Gastroesophageal sphincter (tissue), 4 donors: ENCODE data around the gene FAM163B. TPM values are rescaled to one million over a fixed set of nuclear protein-coding genes. Genes with fewer than 3 reads are reported as not detected.

Experiments used
- ATAC-seq: fragments of 150-250 bp; one replicate; pipeline ENCODE4 v1.9.1; 2016; ENCODE audit warnings: mild to moderate bottlenecking, moderate library complexity
- H3K27ac ChIP-seq, 4 donors: fragments of 200-600 bp; sonication (generic) in 3 of 4; 1 replicate in 3 of 4; 2 replicates in 1 of 4; pipeline ENCODE4 v1.5.1; 2016 to 2019
- H3K27me3 ChIP-seq: fragments of 200-600 bp; sonication (generic); one replicate; pipeline ENCODE4 v1.5.1; 2019
- H3K36me3 ChIP-seq, 2 donors: fragments of 200-600 bp; sonication (generic); one replicate each; pipeline ENCODE4 v1.5.1; 2019; ENCODE audit warnings: control low read depth in 1 of 2
- H3K4me1 ChIP-seq, 3 donors: fragments of 200-600 bp; sonication (generic); 1 replicate in 2 of 3; 2 replicates in 1 of 3; pipeline ENCODE4 v1.5.1; 2016 to 2019; ENCODE audit warnings: control low read depth in 2 of 3
- H3K4me3 ChIP-seq, 2 donors: fragments of 200-600 bp; sonication (generic); one replicate each; pipeline ENCODE4 v1.5.1; 2019; ENCODE audit warnings: mild to moderate bottlenecking in 1 of 2, moderate library complexity in 1 of 2
- H3K9me3 ChIP-seq, 3 donors: fragments of 200-600 bp; sonication (generic); one replicate each; pipeline ENCODE4 v1.5.1; 2017 to 2019; ENCODE audit warnings: control low read depth in 2 of 3
- CTCF ChIP-seq, 4 experiments: fragments of 200-600 bp in 2 of 4; fragments of 450-650 bp in 2 of 4; sonication (generic) in 1 of 4; IDR thresholded peaks; one replicate each; pipeline ENCODE4 v1.5.1; 2017 to 2019; ENCODE audit warnings: antibody characterized with exemption in 4 of 4, mild to moderate bottlenecking in 2 of 4, moderate library complexity in 2 of 4
- EP300 ChIP-seq: sonication (generic); formaldehyde crosslinking; IDR thresholded peaks from one replicate; pipeline ENCODE4 v1.6.1; 2017; ENCODE audit warnings: antibody characterized with exemption, mild to moderate bottlenecking
- POLR2A ChIP-seq, 2 donors: fragments of 450-650 bp; IDR thresholded peaks; one replicate each; pipeline ENCODE4 v1.6.1; 2017; ENCODE audit warnings: antibody characterized with exemption in 2 of 2, mild to moderate bottlenecking in 2 of 2, moderate library complexity in 1 of 2
- POLR2AphosphoS5 ChIP-seq: sonication (generic); formaldehyde crosslinking; IDR thresholded peaks from one replicate; pipeline ENCODE4 v1.6.1; 2017; ENCODE audit warnings: antibody characterized with exemption
- WGBS, 2 donors: methylation state at CpG; one replicate each; pipeline ENCODE4 v1.1.5; 2018; ENCODE audit warnings: low coverage in 1 of 2; 5-methylcytosine and 5-hydroxymethylcytosine counted together
- total RNA-seq, 4 donors: library from RNA; depleted of rRNA; stranded (reverse); fragments of >200 nt; gene quantifications; one replicate each; pipeline ENCODE4 v1.1.0, GENCODE V29; 2016

Gene FAM163B
- total RNA-seq, 4 donors from 2014 or later, result not detected

DNA sequence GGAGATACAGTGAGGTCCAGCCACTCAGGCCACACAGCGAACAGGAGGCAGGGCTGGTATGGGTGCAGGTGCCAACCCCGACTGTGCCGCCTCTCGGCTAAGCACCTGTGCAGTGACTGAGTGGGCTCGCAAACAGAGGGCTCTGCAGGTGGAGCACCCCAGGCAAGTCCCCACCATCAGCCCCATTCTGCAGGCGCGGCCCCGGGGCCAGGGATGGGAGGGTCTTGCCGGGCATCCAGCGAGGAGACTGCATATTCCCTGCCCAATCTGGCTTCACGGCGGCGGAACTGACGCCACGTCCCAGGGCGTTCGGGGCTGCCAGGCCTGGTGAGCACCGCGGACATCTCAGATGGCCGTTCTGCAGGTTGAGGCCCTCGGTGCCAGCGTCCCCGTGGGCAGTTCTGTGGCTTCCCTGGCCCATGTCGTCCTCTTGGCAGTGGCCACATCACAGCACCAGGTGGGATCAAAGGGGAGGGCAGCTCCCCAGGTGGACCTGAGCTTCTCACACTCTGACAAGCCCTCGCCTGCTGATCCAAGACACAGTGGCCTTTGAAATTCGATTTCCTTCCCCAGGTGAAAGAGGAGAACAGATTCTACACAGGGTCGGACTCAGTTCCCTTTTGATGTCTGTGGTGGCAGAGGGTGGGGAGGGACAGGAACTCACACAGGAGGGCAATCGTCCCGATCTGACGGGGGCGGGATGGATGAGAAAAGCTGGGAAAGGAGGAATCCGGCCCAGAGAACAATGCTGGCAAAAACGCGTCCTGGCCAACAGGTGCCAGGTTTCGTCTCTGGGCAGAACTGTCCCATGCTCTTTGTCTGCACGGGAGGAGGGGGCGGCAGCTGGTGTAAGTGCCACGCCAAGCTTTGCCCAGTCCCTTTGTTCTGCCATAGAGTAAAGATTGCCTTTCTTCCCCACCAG lies 45.8 kb upstream of the FAM163B start:
- WGBS, 2 donors, result 38% methylated on average over 6 of the region's 38 CpGs; no CpG with 5 or more reads in 1 of the 2 donors
- H3K4me3 ChIP-seq, result no peak overlapping the region
- H3K9me3 ChIP-seq, result no peaks in the 10 kb centered on the region
- no peak overlapping the region for H3K27ac ChIP-seq
- TF ChIP-seq POLR2AphosphoS5, result no peak
- peaks cover 0 to 18% (median 14%) of the 10 kb centered on the region in 3 donors for H3K4me1 ChIP-seq
- peaks cover 94% of the 10 kb centered on the region for H3K27me3 ChIP-seq
- no peak for ATAC-seq
- H3K36me3 ChIP-seq, result no peaks in the 10 kb centered on the region

DNA sequence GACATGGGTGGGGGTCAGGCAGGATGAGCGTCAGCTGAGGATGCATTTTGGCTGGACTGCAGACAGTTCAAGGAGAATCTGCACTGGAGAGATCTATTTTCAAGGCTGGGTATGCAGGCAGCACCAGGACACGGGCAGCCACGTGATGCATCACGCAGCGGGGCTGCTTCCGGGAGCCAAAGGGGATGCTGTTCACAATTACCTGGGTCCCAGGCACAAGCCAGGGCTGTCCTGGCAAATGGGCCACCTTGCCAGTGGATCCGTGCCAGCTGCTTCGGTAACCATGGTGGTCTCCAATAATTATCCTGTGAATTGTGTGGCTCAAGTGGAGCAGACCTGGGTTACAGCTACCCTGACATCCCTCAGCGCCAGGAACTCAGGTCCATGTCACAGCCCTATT lies 44.4 kb upstream of the FAM163B start:
- H3K9me3 ChIP-seq, result no peaks in the 10 kb centered on the region
- H3K4me3 ChIP-seq, result no peak overlapping the region
- no peak overlapping the region for H3K27ac ChIP-seq
- no peaks in the 10 kb centered on the region for H3K36me3 ChIP-seq
- H3K27me3 ChIP-seq, result peaks cover 96% of the 10 kb centered on the region
- peaks cover 0 to 8% (median 6%) of the 10 kb centered on the region in 3 donors for H3K4me1 ChIP-seq
- 57 to 83% methylated on average over 2 to 3 of the region's 9 CpGs for WGBS, 2 donors
- TF ChIP-seq EP300 (no peak), CTCF (IDR thresholded peaks at IDR 0.05) (no peak), POLR2AphosphoS5 (no peak), POLR2A (IDR thresholded peaks at IDR 0.05) (no peak)
- ATAC-seq, result no peak

DNA sequence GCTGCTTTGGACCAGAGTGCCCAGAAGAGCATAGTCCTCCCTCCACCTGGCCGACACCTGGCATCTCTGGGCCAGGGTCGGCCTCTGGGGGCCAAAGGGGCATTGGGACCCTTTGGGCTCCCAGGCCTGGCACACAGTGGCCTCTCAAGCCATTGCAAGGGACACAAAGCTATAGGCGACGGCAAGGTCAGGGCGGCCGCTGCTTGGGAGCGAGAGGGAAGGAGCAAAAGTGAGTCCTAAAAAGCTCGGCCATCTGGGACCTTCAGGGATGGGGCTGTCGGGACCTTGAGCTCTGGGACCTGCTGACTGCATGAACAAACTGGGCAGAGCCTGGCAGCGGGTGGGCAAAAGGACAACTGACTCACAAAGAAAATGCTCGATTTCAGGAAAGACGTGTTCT lies 40.8 kb upstream of the FAM163B start:
- no peaks in the 10 kb centered on the region for H3K9me3 ChIP-seq
- H3K36me3 ChIP-seq, result no peaks in the 10 kb centered on the region
- TF ChIP-seq POLR2A (IDR thresholded peaks at IDR 0.05), result no peak
- TF ChIP-seq CTCF (IDR thresholded peaks at IDR 0.05), result no peak
- no peak for TF ChIP-seq EP300
- TF ChIP-seq POLR2AphosphoS5, result no peak
- no peaks in the 10 kb centered on the region for H3K4me1 ChIP-seq
- WGBS, 2 donors, result 83 to 88% methylated on average over 1 to 10 of the region's 12 CpGs
- H3K27ac ChIP-seq, result no peak overlapping the region
- no peak for ATAC-seq
- H3K4me3 ChIP-seq, result no peak overlapping the region
- peaks cover 83% of the 10 kb centered on the region for H3K27me3 ChIP-seq

DNA sequence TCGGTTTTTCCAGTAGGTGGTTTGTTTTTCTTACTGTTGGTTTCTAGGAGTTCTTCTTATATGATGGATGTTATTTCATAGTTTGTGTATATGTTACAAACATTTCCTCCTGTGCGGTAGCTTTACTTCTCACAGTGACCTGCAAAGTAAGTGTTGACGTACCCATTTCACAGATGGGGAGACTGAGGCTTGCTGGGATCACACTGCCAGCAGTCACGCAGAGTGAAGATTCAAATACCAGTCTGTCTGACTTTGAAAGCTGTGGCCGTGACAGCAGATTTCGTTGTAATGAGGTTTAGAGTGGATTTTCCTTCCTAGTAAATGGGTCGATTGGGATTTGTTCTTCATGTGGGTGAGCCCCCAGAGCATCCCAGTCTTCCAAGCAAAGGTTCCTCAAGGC lies 40.0 kb upstream of the FAM163B start:
- TF ChIP-seq POLR2AphosphoS5 (no peak), CTCF (IDR thresholded peaks at IDR 0.05) (no peak), POLR2A (IDR thresholded peaks at IDR 0.05) (no peak), EP300 (no peak)
- H3K9me3 ChIP-seq, result no peaks in the 10 kb centered on the region
- no peak for ATAC-seq
- H3K4me1 ChIP-seq, result no peaks in the 10 kb centered on the region
- no peak overlapping the region for H3K4me3 ChIP-seq
- no peaks in the 10 kb centered on the region for H3K36me3 ChIP-seq
- WGBS, 2 donors, result 47 to 73% methylated on average over 2 to 6 of the region's 7 CpGs
- no peak overlapping the region for H3K27ac ChIP-seq
- peaks cover 75% of the 10 kb centered on the region for H3K27me3 ChIP-seq

DNA sequence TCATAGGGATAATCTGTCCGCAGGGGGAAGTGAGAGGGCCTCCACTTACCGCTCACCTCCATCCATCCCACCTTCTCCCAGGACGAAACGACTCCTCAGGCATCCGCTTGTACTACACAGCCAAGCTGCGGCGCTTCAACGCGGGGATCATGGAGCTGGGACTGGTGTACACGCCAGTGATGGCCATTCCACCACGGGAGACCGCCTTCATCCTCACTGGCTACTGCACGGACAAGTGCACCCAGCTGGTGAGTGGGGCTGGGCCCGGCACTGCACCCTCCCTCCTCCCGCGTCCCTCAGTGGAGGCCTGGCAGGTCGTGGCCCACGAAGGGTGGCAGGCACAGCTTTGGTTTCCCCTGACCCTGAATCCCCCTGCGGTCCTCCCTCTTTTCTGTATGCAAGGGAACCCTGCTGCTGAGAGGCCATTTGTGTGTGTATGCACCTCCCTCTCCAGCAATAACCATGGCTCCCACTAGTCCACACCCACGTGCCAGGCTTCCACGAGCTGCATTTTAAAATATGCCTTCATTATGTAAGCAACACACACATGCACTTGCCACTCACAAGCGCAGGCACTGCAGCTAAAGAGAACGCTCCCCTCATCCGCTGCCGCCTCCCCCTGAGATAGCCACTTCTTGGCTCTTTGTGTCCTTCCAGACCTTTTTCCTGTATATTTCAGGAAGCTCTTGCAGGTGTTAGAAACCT lies 38.7 kb upstream of the FAM163B start:
- 74 to 78% methylated on average over 6 to 8 of the region's 25 CpGs for WGBS, 2 donors
- Histone ChIP-seq H3K27me3 (peaks cover 73% of the 10 kb centered on the region), H3K36me3 (no peaks in the 10 kb centered on the region), H3K9me3 (no peaks in the 10 kb centered on the region), H3K4me3 (no peak overlapping the region), H3K4me1 (no peaks in the 10 kb centered on the region), H3K27ac (no peak overlapping the region)
- ATAC-seq, result no peak
- no peak for TF ChIP-seq EP300
- no peak for TF ChIP-seq POLR2A (IDR thresholded peaks at IDR 0.05)
- no peak for TF ChIP-seq CTCF (IDR thresholded peaks at IDR 0.05)
- TF ChIP-seq POLR2AphosphoS5, result no peak
